Left renal cortex interstitium (tissue), 4 donors: Measurements from ENCODE around the gene LAPTM5. TPM values are rescaled to one million over a fixed set of nuclear protein-coding genes. Genes with fewer than 3 reads are reported as not detected.
A peak's percentile ranks its signal among the peaks of the same experiment; 100 is the strongest.

Experiments
- DNase-seq, 4 donors: peaks; one replicate each; pipeline ENCODE4 v3.0.0-alpha.2; 2013; ENCODE audit warnings: low read depth in 4 of 4, low spot score in 2 of 4, missing footprints in 1 of 4
- polyA plus RNA-seq, 4 donors: library from polyadenylated mRNA; unstranded; fragments of 120-200 nt; gene quantifications; one replicate each; pipeline ENCODE4 v1.2.1, GENCODE V29; 2013; ENCODE audit not compliant: insufficient read length in 4 of 4

The LAPTM5 gene
- polyA plus RNA-seq, 4 donors, result 12.9 to 19.4 (median 14.4) TPM

GRCh38 chr1:30732277-30732996, 25.1 kb downstream of the LAPTM5 start:
- DNase-seq, result no peak

GRCh38 chr1:30731806-30732276, 25.7 kb downstream of the LAPTM5 start:
- DNase-seq, result no peak

- DNase-seq, result no peak
Observed at GRCh38 chr1:30731109-30731805, 26.3 kb downstream of the LAPTM5 start.

GRCh38 chr1:30730346-30731108, 27.0 kb downstream of the LAPTM5 start:
- DNase-seq, result peak in 1 of 4 donors; percentile 41

- DNase-seq, result no peak
Observed at GRCh38 chr1:30729901-30730300, 27.7 kb downstream of the LAPTM5 start.

GRCh38 chr1:30728832-30729638, 28.5 kb downstream of the LAPTM5 start:
- DNase-seq, result no peak

GRCh38 chr1:30728340-30728739, 29.2 kb downstream of the LAPTM5 start:
- no peak for DNase-seq

GRCh38 chr1:30727824-30728223, 29.8 kb downstream of the LAPTM5 start:
- no peak for DNase-seq

- DNase-seq, result no peak
Observed at GRCh38 chr1:30726773-30727684, 30.5 kb downstream of the LAPTM5 start.

GRCh38 chr1:30726236-30726635, 31.3 kb downstream of the LAPTM5 start:
- DNase-seq, result no peak

- no peak for DNase-seq
Observed at GRCh38 chr1:30725450-30726095, 32.0 kb downstream of the LAPTM5 start.

- DNase-seq, result no peak
Observed at GRCh38 chr1:30724655-30725421, 32.7 kb downstream of the LAPTM5 start.

- no peak for DNase-seq
Observed at GRCh38 chr1:30724175-30724574, 33.4 kb downstream of the LAPTM5 start.

- no peak for DNase-seq
Observed at GRCh38 chr1:30723331-30723755, 34.2 kb downstream of the LAPTM5 start, which contains the start of gene MATN1. Gene MATN1, minus strand, starts transcription at chr1:30723585. Its CDS starts 34 bp downstream, at chr1:30723551.

GRCh38 chr1:30721812-30722537, 35.6 kb downstream of the LAPTM5 start:
- peak in 1 of 4 donors; percentile 66 for DNase-seq

GRCh38 chr1:30721341-30721793, 36.2 kb downstream of the LAPTM5 start:
- no peak for DNase-seq
